Measurements from ENCODE around the gene DAZAP1.

The DAZAP1 gene

DNA sequence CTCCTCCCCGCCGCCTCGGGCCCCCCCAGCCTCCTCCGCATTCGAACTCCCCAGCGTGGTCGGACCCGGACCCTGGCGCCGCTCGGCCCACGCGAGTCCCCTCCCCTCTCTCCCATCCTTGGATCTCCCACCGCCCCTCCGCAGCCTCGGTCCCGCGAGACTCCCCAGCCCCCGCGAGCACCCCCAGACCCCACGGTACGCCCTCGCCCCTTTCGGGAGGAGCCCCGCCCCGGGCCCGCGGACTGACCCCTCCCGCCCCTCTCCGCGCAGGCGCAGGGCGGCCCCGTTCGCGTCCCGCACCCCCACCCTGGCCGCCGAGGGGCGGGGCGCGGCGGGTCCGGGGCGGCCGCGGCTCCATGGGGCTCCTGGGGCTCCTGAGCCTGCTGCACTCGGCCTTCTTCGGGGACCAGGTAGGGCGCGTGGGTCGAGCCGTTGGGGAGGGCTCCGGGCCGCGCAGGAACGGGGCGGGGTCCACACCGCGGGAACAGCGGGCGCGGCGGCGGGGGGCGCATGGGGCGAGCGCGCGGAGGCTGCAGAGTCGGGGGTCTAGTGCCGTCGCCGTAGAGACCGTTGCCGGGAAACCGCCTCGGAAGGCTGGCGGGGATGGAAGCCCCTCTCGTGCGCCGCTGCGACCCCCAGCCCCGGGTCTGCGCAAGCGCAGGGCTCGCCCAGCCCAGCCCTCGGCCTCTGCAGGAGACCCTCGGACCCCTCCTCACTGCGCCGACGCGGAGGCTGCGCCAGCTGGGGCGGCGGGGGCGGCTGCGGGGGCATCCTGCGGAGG is 38.7 kb downstream of the DAZAP1 start:
- no peak for DNase-seq

DNA sequence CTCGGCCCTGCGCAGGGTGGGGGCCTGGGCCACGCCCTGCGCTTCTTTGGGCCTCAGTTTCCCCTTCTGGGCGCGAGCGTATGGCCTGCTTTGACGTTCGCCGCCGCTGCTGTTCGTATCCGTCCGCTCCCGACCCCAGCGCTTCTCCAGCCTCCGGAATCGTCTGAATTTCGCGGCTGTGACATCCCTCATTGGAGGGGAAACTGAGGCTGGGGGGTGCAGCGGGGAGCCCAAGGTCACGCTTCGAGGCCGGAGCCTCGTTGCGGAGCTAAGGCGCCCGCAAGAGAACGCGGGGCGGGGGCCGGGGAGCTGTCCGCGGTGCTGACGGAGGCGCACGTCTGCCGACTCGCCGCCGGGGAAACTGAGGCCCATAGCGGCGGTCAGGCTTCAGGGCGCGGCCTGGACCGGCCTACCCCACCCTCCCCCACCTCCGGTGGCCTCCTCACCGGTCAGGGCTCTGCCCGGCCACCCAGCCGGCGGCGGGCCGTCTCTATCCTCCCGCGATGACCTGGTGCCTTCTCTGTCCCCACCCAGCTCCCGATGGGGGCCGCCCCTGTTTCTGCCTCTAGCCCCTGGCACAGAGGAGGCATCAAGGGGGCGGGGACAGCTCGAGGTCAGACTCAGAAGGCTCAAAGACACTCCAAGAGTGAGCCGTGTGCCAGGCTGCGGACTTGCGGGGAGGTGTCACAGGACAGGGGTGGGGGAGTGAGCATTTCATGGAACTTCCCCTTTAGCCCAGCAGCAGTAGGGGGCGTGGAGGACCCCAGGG is 39.5 kb downstream of the DAZAP1 start:
- DNase-seq: no peak

DNA sequence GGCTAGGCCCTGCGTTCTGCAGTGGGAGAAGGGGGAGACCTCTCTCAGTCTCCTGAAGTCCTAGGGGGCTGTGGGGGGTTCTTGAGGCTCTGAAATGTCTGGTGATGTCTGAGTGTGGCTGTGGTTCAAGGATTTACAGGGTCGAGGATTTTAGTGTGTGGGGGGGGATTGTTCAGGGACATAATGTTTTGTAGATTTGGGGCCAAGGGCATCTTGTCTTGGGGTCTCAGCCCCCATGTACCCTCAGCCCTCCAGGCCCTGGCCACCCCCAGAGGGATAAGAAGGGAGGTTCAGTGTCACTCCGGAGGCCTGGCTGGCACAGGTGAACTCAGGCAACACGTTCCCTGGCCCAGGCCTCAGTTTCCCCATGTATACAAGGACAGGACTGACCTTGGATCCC is 40.1 kb downstream of the DAZAP1 start:
- DNase-seq: no peak

DNA sequence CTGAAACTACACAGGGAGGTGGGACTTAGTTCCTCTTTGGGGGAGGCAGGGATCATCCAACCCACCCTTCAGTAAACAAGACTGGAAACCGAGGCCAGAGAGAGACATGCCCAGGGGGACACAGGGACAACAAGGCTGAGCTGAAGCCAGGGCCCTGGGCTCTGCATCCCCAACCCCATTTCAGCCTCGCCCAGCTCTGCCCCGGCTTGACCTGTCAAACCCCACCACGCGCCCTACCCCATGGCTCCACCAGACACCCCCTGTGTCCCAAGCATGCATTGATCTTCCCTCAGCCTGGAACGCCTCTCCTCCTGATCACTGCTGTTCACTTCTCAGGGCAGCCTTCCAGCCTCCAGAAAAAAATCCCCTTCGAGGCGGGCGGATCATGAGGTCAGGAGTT is 40.6 kb downstream of the DAZAP1 start:
- DNase-seq: no peak

DNA sequence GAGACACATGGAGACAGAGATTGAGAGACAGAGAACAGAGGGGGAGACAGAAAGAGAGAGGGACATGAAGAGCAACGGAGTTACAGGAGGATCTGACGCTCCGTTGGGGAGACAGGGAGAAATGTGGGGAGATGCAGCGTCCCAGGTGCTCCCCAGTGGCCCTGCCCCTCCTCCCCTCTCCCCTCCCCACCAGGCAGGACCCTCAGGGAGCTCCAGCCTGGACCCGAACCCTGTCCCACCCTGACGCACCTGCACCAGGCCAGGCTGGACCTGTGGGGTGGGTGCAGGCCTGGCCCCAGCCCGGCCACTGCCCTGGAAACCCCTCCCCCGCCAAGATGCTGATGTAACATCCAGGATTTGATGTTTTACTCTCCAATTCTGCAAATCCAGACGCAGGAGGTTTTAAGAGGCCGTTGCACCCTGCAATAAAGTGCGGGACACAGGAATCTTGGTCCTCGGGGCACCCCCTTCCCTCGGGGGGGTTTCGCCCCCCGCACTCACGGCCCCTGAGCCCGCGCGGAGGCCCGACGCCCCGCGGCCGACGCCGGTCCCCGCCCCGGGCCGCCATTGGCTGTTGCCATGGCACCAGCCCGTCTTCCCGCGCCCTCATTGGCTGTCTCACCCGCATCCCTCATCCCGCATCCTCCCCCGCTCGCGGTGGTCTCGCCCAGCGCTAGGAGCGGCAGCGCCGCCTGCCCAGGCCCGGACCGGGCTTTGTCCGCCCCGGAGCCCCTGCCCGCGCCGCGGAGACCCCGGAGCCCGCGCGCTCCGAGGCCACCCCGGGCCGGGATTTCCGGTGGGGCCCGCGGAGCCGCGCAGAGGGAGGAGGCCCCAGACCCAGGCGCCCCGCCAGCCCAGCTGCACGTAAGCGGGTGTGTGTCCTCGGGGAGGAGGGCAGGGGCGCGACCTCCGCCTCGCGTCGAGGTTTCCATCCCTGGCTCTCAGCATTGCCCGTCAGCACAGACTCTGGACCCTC is 42.4 kb downstream of the DAZAP1 start, which contains the start of gene APC2:
TSS of gene APC2 (plus strand) at position 655 of the 976 bp plus-strand sequence. CDS start 2,881 bp downstream, outside the sequence.
- DNase-seq: no peak

DNA sequence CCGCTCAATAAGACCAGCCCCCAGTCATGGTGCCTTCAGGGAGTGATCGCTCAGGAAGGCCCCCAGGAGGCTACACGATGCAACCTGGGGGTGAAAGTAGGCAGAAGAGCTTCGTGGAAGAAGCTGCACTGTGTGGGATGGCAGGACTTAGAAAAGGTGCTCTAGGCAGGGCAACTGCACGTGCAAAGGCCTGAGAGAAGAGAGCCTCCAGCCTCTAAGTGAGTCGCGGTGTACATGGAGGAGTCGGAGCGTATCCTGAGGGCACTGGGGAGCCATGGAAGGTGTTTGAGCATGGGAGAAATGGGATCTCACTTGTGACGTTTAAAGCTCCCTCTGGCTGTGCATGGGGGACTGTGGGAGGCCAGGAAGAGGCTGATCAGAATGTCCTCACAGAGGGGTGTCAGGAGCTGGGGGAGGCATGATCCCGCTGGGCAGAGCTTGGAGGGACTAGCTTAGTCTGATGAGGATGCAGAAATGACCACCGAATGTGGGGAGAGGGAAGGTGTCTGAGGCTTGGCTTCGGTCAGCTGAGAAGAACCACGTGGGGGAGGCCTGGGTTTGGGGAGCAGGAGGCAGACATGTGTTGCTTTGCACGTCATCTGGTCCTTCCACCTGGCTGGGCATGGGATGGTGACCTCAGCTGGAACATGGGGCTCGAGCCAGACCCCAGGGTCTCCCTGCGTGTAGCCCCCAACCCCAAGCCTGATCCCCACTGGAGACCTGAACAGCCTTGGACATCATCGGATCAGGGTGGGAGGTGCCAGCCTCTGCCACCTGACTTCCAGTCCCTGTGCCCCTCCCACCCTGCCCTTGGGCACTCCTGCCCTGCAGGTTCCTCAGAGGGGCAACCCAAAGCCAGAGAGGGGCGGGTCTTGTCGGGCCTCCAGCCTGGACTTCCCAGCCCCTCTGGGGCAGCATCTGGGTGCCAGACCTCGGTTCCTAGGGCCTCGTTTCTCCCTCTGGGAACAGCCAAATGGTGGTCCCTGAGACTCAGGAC is 43.6 kb downstream of the DAZAP1 start:
- no peak for DNase-seq

DNA sequence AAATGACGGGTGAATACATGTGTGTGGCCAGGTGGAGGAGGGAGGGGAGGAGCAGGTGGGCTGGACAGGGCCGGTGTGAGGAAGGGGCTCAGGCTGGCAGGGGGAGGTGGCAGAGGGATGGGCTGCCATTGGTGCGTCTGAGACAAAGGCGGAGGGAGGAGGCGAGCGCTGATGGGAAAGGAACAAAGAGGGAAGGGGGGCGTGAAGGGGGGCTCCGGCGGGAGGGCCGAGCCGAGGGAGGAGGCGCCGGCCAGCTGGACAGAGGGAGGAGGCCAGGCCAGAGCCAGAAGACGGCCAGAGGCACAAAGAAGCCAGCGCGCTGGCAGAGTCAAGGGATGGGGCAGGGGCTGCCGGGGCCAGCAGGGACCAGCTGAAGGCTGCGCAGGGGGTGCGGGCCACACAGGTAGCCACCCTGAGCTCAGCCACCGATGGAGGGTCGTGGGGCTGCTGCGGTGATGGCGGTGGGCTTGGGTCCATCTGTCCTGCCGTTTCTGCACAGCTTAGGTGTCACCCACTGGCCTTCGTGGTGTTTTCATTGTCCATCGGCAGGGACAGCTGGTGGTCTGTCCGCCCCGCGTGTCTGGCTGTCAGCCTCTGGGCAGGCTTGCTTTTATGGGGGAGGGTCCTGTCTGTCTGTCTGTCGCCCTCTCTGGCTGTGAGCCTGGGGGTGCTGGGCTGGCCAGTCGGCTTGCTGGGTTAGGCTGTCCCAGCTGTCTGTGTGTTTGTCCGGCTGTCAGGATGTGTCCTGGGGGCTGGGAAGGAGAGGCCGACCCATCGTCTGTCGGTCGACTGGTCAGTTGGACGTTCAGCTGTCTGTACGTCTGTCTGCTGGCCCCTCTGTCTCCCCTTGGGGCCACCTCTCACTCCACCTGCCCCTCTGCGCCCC is 44.8 kb downstream of the DAZAP1 start:
- no peak for DNase-seq

DNA sequence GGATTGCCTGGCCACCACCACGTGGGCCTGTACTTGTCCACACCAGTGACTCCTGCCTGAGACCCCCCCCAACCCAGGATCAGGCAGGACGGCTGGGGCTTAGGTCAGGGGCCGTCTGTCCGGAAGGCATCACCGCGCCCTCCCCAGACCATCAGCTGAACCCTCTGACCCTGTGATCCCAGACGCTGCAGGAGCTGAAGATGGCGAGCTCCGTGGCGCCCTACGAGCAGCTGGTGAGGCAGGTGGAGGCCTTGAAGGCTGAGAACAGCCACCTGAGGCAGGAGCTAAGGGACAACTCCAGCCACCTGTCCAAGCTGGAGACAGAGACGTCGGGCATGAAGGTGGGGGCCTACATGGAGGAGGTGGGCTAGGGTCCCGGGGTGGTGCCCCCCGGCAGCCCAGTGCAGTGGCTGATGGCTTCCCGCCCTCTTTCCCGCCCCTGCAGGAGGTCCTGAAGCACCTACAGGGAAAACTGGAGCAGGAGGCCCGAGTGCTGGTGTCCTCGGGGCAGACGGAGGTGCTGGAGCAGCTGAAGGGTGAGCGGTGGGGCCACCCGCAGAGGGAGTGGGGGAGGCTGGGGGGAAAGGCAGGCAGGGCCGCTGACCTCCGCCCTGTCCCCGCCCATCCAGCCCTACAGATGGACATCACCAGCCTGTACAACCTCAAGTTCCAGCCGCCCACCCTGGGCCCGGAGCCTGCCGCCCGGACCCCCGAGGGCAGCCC is 45.6 kb downstream of the DAZAP1 start:
- DNase-seq: no peak

DNA sequence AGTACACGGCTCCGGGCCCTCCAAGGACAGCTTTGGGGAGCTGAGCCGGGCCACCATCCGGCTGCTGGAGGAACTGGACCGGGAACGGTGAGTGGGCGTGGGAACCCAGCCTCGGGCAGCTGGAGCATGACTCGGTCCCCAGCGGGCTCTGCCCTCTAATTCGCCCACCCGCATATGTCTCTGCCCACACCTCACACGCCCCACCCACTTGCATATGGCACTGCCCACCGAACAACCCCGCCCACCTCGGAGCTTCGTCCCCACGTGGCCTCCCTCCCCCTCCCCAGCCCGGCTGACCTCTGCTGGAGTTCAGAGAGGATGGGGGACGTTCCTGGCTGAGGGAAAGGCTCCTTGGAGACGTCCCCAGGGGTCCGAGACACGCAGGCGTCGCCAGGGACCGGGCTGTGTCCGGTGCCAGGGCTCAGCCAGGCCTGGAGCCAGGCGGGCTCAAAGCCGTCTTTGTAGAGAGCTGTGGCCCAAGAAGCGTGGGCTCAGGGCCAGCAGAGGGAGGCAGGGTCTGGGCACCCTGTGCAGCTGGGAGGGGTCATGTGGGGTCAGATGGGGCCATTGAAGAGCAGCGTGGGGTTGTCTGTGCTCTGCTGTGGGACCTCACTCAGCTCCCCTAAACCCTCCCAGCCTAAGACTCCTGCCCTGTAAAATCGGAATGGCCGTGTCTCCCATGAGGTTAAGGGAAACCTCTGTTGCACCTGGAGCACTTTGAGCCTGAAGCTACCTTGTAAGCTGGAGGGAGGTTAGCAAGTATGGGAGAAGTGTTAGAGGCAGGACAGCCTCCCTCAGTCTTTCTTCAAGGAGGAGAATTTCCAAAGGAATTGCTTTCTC is 46.4 kb downstream of the DAZAP1 start:
- DNase-seq: no peak

DNA sequence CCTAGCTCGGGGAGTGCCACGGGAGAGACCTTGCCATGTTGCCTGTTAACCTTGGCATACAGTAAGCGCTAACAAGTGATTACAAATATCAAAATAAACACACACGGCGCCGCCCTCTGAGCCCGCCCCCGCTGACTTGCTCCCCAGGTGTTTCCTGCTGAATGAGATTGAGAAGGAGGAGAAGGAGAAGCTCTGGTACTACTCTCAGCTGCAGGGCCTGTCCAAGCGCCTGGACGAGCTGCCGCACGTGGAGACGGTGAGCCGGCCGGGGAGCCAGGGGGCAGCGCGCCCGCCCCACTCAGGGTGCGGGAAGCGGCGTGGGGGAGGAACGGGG is 47.6 kb downstream of the DAZAP1 start:
- DNase-seq: no peak

DNA sequence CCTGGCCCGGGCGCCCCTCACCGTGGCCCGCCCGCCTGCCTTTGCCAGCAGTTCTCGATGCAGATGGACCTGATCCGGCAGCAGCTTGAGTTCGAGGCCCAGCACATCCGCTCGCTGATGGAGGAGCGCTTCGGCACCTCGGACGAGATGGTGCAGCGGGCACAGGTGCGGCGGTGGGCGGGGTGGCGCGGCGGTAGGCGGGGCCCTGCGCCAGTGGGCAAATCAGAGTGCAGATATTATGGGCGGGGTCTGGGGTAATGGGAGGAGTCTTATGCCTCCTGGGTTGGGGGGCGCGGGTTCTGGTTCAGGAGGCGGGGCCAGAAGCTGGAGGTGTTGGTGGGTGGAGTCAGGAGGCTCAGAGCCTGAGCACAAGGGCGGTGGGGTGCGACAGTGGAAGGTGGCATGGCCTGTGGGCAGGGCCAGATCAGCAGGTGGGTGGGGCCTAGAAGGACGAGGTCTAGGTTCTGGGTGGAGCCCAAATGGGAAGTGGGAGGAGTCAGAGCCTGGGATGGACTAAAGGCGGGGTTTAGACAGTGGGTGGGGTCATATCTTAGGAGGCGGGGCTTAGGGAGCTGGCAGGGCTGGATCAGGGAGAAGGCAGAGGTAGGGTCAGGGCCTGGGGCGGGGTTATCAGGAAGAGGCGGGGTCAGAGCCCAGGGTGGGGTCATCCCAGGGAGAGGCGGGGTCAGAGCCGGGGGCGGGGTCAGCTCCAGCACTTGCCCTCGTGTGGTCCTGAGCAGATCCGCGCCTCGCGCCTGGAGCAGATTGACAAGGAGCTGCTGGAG is 48.1 kb downstream of the DAZAP1 start:
- DNase-seq: no peak

DNA sequence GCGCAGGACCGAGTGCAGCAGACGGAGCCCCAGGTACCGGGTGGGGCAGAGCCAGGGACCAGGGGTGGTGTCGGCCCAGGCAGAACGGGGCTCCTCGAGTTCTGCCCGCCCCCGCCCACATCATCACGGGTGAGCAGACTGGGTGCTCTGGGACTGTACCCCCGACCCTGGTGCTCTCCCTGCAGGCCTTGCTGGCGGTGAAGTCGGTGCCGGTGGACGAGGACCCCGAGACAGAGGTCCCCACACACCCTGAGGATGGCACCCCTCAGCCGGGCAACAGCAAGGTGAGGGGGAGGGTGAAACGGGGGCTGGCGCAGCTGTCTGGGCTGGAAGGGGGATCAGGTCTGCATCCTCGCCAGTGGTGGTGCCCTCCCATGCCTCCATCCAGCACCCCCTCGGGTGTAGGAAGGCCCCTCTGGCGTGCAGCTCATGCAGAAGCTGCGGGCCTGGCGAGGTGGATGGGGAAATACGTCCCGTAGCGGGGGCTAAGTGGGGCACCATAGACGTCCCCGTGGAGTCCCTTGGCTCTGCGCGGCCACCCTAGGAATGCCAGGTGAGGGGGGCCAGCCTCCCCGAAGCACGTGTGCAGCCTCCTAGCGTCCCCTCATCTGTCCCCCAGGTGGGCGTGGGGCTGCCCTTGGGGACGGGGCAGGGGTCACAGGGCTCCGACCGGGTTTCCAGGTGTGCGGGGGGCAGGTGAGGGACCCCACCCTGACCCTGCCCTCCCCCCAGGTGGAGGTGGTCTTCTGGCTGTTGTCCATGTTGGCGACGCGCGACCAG is 48.9 kb downstream of the DAZAP1 start:
- DNase-seq: no peak

DNA sequence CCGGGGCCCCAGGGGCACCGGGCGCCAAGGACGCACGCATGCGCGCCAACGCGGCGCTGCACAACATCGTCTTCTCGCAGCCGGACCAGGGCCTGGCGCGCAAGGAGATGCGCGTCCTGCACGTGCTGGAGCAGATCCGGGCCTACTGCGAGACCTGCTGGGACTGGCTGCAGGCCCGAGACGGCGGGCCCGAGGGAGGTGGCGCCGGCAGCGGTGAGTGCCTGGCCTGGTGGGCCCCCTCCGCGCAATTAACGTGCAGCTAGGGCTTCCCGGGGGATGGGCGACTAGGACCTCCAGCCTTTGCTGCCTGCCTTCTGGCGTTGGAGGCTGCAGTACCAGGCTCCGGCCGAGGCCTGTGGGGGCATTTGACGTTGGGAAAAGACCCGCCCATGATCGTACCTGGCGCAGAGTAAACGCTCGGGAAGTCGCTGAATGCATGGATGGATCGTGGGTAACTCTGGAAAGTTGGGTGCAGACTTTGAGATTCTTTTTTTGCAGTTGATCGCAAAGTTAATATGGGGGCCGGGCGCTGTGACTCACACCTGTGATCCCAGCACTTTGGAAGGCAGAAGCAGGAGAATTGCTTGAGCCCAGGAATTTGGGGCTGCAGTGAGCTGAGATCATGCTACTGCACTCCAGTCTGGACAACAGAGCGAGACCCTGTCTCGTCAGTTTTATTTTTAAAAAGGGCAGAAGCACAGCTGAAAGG is 49.8 kb downstream of the DAZAP1 start:
- no peak for DNase-seq

DNA sequence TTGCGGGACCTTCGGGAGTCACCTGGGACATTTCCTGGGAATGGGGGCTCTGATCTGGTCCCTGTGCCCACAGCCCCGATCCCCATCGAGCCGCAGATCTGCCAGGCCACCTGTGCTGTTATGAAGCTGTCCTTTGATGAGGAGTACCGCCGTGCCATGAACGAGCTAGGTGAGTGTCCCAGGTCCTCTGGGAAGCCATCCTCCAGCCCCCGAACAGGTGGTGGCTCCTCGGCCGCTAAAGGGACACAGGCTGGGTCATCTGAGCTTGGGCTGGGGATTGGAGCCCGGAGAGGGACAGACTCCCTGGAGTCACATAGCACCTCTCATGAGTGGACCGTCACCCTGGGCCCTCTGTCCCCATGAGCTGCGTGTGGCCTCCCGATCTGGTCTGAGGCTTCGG is 50.5 kb downstream of the DAZAP1 start:
- no peak for DNase-seq

DNA sequence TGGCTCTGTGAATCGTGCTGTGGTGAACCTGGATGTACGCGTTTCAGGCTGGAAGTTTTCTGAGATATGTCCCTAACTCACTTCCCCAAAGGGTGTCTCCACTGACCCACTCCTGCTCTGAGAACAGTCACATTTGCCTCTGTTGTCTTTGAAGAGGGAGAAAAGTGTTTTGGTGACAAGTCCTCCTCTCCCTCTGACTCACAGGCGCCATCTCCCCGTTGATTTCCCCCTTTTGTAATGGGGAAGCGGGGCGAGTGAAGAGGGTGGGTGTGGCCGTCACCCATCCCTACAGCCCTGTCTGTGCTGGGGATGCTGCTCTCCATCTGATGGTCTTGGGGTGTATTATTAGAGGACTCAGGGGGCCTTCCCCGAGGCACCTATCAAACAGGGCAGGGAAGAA is 52.1 kb downstream of the DAZAP1 start:
- DNase-seq: no peak

DNA sequence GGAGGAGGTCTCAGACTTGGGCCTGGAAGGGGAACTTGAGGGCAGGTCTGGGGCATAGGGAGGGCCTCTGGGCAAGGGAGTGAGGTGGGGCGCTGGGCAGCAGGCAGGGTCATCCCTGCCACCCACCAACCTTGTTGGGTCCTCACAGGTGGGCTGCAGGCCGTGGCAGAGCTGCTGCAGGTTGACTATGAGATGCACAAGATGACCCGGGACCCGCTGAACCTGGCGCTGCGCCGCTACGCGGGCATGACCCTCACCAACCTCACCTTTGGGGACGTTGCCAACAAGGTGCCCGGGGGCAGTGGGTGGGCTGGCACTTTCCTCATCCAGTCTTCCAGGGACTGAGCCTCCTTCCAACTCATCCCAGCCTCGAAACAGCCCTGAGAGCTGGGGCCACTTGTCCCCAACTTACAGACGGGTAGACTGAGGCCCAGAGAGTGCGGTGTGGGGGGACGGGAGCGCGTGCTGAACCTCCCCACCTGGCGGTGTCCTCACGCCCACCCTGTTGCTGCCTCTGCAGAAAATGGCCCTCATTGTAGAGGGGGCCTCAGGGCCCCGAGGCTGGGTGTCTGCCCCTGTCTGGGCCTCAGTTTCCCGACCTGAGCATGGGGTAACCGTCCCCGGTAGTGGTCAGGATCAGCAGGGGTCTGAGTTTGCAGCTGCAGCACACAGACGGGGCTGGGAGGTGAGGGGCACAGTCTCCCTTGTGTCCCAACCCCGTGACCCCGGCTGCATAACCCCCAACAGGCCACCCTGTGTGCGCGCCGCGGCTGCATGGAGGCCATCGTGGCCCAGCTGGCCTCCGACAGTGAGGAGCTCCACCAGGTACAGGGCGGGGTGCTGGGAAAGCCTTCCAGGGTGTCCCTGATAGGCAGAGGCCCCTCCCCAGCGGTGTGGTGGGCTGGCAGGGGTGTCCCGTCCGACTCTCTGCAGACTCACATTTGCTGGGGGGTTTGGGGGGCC is 52.9 kb downstream of the DAZAP1 start:
- no peak for DNase-seq
